Measurements from ENCODE around the gene STX1A. TPM values are rescaled to one million over a fixed set of nuclear protein-coding genes. Genes with fewer than 3 reads are reported as not detected.

The STX1A gene
- total and polyA plus RNA-seq, 2 of the 13 experiments (the other 11 are each of a cell fraction or from before 2014, with no cell fraction given), result 6.1 to 12.2 TPM

DNA sequence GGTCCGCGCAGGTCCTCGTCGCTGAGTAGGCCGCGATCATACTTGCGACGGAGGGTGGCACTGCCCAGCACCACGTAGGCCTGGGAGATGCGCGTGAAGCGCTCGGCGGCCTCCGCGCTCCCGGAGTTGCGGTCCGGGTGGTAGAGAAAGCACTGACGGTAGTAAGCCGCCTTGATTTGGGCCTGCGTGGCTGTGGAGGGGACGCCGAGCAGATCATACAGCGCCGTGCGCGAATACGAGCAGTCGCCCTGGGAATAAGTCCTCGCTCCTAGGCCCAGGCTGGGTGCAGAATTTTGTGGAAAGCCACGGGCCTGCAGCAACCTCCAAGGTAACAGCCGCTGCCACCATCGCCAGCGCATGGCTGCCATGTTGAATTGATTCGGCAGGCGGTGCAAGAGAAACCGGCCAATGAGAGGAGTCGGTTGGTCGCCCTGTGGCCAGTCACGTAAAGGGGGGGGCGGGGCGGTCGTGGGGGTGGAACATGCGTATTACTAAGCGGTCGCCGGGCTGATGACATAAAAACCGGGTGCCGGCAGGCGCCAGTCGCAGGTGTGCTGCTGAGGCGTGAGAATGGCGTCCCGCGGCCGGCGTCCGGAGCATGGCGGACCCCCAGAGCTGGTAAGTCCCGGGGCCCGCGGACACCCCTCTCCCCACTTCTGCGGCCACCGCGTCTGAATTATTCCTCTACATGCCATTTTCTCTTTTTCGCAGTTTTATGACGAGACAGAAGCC, 36.2 kb downstream of the STX1A start, which contains the start of the genes BUD23 and DNAJC30 (continued):
- peak; percentile 86 for TF ChIP-seq DRAP1 (CRISPR knock-in tag; IDR thresholded peaks at IDR 0.05)
- no peak for TF ChIP-seq ZNF879 (CRISPR knock-in tag; IDR thresholded peaks at IDR 0.05)
- no peak for TF ChIP-seq NR2F6 (IDR thresholded peaks at IDR 0.05)
- 0 out of 2 replicates have a peak, but pooled peaks have one; percentile 7 for TF ChIP-seq NR2F6 (CRISPR knock-in tag; IDR thresholded peaks at IDR 0.05)
- TF ChIP-seq, protein P1, sequence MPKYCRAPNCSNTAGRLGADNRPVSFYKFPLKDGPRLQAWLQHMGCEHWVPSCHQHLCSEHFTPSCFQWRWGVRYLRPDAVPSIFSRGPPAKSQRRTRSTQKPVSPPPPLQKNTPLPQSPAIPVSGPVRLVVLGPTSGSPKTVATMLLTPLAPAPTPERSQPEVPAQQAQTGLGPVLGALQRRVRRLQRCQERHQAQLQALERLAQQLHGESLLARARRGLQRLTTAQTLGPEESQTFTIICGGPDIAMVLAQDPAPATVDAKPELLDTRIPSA (CRISPR knock-in tag; IDR thresholded peaks at IDR 0.05; ENCODE audit: borderline replicate concordance), result no peak
- TF ChIP-seq TCF7 (IDR thresholded peaks at IDR 0.05; ENCODE audit: low read depth), result no peak
- TF ChIP-seq ZNF253 (CRISPR knock-in tag; IDR thresholded peaks at IDR 0.05; ENCODE audit: borderline replicate concordance), result no peak
- TF ChIP-seq REL (CRISPR knock-in tag; conservative IDR thresholded peaks at IDR 0.05), result 0 out of 2 replicates have a peak, but pooled peaks have one; percentile 79
- peak in 1 of 2 experiments; percentile 47; a peak in 1 of 4 replicates for TF ChIP-seq KLF16 (CRISPR knock-in tag; IDR thresholded peaks at IDR 0.05)
- 0 out of 2 replicates have a peak, but pooled peaks have one; percentile 19 for TF ChIP-seq GLI4 (CRISPR knock-in tag; IDR thresholded peaks at IDR 0.05; ENCODE audit: borderline replicate concordance)
- 0 out of 2 replicates have a peak, but pooled peaks have one; percentile 21 for TF ChIP-seq CAMTA2 (CRISPR knock-in tag; IDR thresholded peaks at IDR 0.05; ENCODE audit: borderline replicate concordance)
- peak; percentile 63 for TF ChIP-seq ZMYM4 (CRISPR knock-in tag; IDR thresholded peaks at IDR 0.05)
- TF ChIP-seq THAP9 (CRISPR knock-in tag; IDR thresholded peaks at IDR 0.05; ENCODE audit: borderline replicate concordance), result peak; percentile 77
- no peak; the same call in 1 of the 2 replicates for TF ChIP-seq ZNF605 (CRISPR knock-in tag; IDR thresholded peaks at IDR 0.05)
- TF ChIP-seq CBX5 (CRISPR knock-in tag; IDR thresholded peaks at IDR 0.05; ENCODE audit: borderline replicate concordance), result no peak
- TF ChIP-seq ZNF451 (CRISPR knock-in tag; IDR thresholded peaks at IDR 0.05), result peak; percentile 62; the same call in 1 of the 2 replicates
- 0 out of 2 replicates have a peak, but pooled peaks have one; percentile 39 for TF ChIP-seq ZNF20 (CRISPR knock-in tag; IDR thresholded peaks at IDR 0.05)
- TF ChIP-seq ZNF614 (CRISPR knock-in tag; IDR thresholded peaks at IDR 0.05; ENCODE audit: borderline replicate concordance), result no peak
- no peak for TF ChIP-seq PRPF4 (IDR thresholded peaks at IDR 0.05; ENCODE audit: low read depth, low read length, poor library complexity, severe bottlenecking)
- TF ChIP-seq JDP2 (CRISPR knock-in tag; IDR thresholded peaks at IDR 0.05; ENCODE audit: borderline replicate concordance), result no peak
- TF ChIP-seq GTF2F1 (IDR thresholded peaks at IDR 0.05; ENCODE audit: low read length), result no peak
- no peak for TF ChIP-seq SETDB1 (CRISPR knock-in tag; IDR thresholded peaks at IDR 0.05; ENCODE audit: borderline replicate concordance)
- no peak for TF ChIP-seq JUN (CRISPR knock-in tag; IDR thresholded peaks at IDR 0.05)
- TF ChIP-seq ELF1 (CRISPR knock-in tag; IDR thresholded peaks at IDR 0.05), result no peak
- TF ChIP-seq ZNF737 (CRISPR knock-in tag; IDR thresholded peaks at IDR 0.05; ENCODE audit: borderline replicate concordance), result no peak
- peak; percentile 95 for TF ChIP-seq YY1 (IDR thresholded peaks at IDR 0.05; ENCODE audit: insufficient read depth, insufficient replicate concordance, low read depth, low read length)
- no peak for TF ChIP-seq RFX3 (CRISPR knock-in tag; IDR thresholded peaks at IDR 0.05)
- no peak for TF ChIP-seq ZNF557 (CRISPR knock-in tag; IDR thresholded peaks at IDR 0.05)
- TF ChIP-seq CHD2 (IDR thresholded peaks at IDR 0.05; ENCODE audit: low read depth, low read length), result peak; percentile 64; the same call in 1 of the 2 replicates
